HAP-1 (cell line): Measurements from ENCODE around the gene DZIP1.
"Not testable (repeated sequence)": the region's sequence is repeated elsewhere in the genome, so short reads cannot be mapped to it uniquely, and the experiment has no call there.

Experiments
- DNase-seq, 2 experiments: peaks; one replicate each; pipeline ENCODE4 v3.0.0-alpha.2; 2016 to 2020; ENCODE audit warnings: low spot score in 2 of 2
- H3K27me3 ChIP-seq: fragments of 250-450 bp; sonication (Bioruptor Pico); 2 replicates; pipeline ENCODE4 v1.5.1; 2020; ENCODE audit warnings: low read depth, mild to moderate bottlenecking, moderate library complexity
- H3K36me3 ChIP-seq: fragments of 250-450 bp; sonication (Bioruptor Pico); replicated peaks from 2 replicates; pipeline ENCODE4 v1.5.1; 2020; ENCODE audit warnings: mild to moderate bottlenecking
- H3K4me1 ChIP-seq: fragments of 250-450 bp; sonication (Bioruptor Pico); 2 replicates; pipeline ENCODE4 v1.5.1; 2020; ENCODE audit warnings: mild to moderate bottlenecking
- H3K4me3 ChIP-seq: fragments of 250-450 bp; sonication (Bioruptor Pico); 2 replicates; pipeline ENCODE4 v1.5.1; 2020; ENCODE audit warnings: mild to moderate bottlenecking, moderate library complexity
- H3K9me3 ChIP-seq: fragments of 250-450 bp; sonication (Bioruptor Pico); 2 replicates; pipeline ENCODE4 v1.5.1; 2020; ENCODE audit warnings: mild to moderate bottlenecking, moderate library complexity
- in situ Hi-C: fragments of 300-500 bp; cut with MboI; formaldehyde crosslinking; loops from 3 replicates; pipeline ENCODE4 v1.14.3; 2020; ENCODE audit warnings: low sequenced_read_pairs, inconsistent platforms, mixed read lengths

DZIP1 gene, protein sequence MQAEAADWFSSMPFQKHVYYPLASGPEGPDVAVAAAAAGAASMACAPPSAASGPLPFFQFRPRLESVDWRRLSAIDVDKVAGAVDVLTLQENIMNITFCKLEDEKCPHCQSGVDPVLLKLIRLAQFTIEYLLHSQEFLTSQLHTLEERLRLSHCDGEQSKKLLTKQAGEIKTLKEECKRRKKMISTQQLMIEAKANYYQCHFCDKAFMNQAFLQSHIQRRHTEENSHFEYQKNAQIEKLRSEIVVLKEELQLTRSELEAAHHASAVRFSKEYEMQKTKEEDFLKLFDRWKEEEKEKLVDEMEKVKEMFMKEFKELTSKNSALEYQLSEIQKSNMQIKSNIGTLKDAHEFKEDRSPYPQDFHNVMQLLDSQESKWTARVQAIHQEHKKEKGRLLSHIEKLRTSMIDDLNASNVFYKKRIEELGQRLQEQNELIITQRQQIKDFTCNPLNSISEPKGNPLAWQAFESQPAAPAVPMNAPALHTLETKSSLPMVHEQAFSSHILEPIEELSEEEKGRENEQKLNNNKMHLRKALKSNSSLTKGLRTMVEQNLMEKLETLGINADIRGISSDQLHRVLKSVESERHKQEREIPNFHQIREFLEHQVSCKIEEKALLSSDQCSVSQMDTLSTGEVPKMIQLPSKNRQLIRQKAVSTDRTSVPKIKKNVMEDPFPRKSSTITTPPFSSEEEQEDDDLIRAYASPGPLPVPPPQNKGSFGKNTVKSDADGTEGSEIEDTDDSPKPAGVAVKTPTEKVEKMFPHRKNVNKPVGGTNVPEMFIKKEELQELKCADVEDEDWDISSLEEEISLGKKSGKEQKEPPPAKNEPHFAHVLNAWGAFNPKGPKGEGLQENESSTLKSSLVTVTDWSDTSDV

DNA sequence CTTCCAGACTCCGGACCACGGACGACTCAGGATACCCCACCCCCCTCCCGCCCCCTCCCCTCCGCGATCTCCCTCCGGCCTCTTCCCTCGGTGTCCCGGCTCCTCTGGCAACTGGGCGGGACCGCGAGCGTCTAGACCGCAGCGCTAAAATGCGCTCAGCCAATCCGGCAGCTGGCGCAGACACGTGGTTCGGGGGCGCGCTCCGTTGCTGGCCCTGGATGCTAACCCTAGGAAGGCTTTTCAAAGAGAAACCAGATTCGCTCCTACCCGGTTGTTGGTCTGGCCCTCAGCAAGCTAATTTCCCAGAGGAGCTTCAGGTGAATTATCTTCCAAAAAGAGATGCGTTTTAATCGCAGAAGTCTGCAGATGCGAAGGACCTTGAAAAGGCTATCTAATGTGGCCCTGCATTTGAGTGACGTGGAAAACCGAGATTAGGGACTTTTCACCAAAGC, at the start of gene DZIP1:
Gene DZIP1 (minus strand): TSS at position 106 of the 452 bp plus-strand sequence. CDS start 2,677 bp downstream, outside the sequence.
- in situ Hi-C loops: no loop called here
- peaks cover 11% of the 10 kb centered on the region for H3K36me3 ChIP-seq
- peak; percentile 80 to 93 for DNase-seq
- H3K9me3 ChIP-seq: no peaks in the 10 kb centered on the region
- peaks cover 5% of the 10 kb centered on the region; the same call in 1 of the 2 replicates for H3K4me1 ChIP-seq
- H3K4me3 ChIP-seq: peak within 1 kb of the TSS; percentile 59
- H3K27me3 ChIP-seq: no peaks in the 10 kb centered on the region

DNA sequence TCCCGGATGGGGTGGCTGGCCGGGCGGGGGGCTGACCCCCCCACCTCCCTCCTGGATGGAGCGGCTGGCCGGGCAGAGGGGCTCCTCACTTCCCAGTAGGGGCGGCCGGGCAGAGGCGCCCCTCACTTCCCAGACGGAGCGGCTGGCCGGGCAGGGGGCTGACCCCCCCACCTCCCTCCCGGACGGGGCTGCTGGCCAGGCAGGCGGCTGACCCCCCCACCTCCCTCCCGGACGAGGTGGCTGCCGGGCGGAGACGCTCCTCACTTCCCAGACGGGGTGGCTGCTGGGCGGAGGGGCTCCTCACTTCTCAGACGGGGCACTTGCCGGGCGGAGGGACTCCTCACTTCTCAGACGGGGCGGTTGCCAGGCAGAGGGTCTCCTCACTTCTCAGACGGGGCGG, 46.5 kb upstream of the DZIP1 start:
- H3K36me3 ChIP-seq, H3K4me3 ChIP-seq, in situ Hi-C loops, DNase-seq, H3K4me1 ChIP-seq, H3K27me3 ChIP-seq: not testable (repeated sequence)
- peaks cover 10% of the 10 kb centered on the region for H3K9me3 ChIP-seq

DNA sequence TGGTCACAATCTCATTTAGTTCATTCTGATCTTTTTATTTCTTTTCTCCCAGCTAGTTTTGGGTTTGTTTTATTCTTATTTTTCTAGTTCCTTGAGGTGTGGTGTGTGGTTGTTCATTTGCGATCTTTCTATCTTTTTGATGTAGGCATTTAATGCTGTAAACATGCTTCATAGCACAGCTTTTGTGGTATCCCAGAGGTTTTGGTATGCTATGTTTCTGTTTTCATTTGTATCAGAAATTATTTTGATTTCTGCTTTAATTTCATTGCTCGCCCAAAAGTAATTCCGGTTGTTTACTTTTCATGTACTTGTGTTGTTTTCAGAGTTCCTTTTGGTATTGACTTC, 45.0 kb upstream of the DZIP1 start:
- Histone ChIP-seq H3K4me1 (peaks cover 7% of the 10 kb centered on the region), H3K36me3 (no peaks in the 10 kb centered on the region), H3K27me3 (no peaks in the 10 kb centered on the region), H3K9me3 (peaks cover 10% of the 10 kb centered on the region), H3K4me3 (no peak overlapping the region)
- in situ Hi-C loops: no loop called here
- DNase-seq: no peak

DNA sequence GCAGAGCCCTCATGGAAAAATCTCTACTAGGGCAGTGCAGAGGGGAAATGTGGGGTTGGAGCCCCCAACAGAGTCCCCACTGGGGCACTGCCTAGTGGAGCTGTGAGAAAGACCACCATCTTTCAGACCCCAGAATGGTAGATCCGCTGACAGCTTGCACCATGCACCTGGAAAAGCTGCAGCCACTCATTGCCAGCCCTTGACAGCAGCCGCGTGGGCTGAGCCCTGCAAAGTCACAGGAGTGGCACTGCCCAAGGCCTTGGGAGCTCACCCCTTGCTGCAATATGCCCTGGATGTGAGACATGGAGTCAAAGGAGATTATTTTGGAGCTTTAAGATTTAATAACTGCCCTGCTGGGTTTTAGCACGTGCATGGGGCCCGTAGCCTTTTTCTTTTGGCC, 40.5 kb upstream of the DZIP1 start:
- DNase-seq, H3K36me3 ChIP-seq, H3K27me3 ChIP-seq, in situ Hi-C loops, H3K4me3 ChIP-seq: not testable (repeated sequence)
- H3K4me1 ChIP-seq: peaks cover 14% of the 10 kb centered on the region
- peaks cover 10% of the 10 kb centered on the region; the same call in 1 of the 2 replicates for H3K9me3 ChIP-seq

GRCh38 chr13:95684418-95684817, 39.9 kb upstream of the DZIP1 start:
- no peaks in the 10 kb centered on the region for H3K27me3 ChIP-seq
- peaks cover 19% of the 10 kb centered on the region for H3K4me1 ChIP-seq
- H3K4me3 ChIP-seq: no peak overlapping the region
- peak; percentile 45 to 70 for DNase-seq
- in situ Hi-C loops: no loop called here
- 0 out of 2 replicates have a peak, but pooled peaks cover 8% of the 10 kb centered on the region for H3K9me3 ChIP-seq
- H3K36me3 ChIP-seq: no peaks in the 10 kb centered on the region

DNA sequence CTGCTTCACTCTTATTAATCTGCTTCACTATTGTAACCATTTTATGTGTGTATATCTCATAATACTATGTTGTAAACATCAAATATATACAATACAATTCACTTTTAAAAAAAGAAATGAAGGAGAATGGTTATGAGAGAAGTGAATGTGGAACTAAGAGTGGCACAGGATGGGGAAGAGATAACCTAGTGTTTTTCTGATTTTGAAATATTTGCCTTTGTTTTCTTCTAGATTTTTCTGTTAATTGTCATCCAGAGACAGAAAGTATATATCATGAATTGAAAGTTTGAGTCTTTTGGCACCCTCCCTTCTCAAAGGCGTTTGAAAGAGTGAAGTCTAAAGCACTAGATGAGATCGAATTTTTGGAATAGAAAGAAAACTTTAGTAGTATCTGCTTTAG, 35.2 kb upstream of the DZIP1 start:
- Histone ChIP-seq H3K36me3 (no peaks in the 10 kb centered on the region), H3K4me1 (peaks cover 23% of the 10 kb centered on the region), H3K4me3 (no peak overlapping the region), H3K9me3 (no peaks in the 10 kb centered on the region), H3K27me3 (no peaks in the 10 kb centered on the region)
- in situ Hi-C loops: no loop called here
- DNase-seq: no peak

DNA sequence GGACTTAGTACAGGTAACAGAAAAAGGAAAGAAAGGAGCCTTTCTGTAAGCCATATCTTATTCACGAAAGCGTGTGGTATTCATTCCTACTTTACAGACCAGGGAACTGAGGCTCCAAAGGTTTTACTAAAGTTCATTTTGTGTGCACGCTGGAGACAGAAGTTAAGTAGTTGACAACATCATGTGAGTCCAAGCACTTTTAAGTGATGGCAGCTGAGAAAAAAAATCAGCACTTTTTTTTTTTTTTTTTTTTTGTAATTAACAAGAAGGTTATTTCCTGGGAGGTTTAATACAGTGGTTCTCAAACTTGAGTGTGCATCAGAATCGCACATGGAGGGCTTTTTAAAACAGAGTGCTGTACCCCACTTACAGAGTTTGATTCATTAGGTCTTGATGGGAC, 34.5 kb upstream of the DZIP1 start:
- DNase-seq: no peak
- Histone ChIP-seq H3K9me3 (no peaks in the 10 kb centered on the region), H3K27me3 (no peaks in the 10 kb centered on the region), H3K36me3 (no peaks in the 10 kb centered on the region), H3K4me3 (peak overlapping the region; percentile 68), H3K4me1 (peaks cover 18% of the 10 kb centered on the region)
- in situ Hi-C loops: no loop called here

GRCh38 chr13:95677564-95678266, 33.2 kb upstream of the DZIP1 start:
- Histone ChIP-seq H3K4me1 (peaks cover 21% of the 10 kb centered on the region), H3K36me3 (no peaks in the 10 kb centered on the region), H3K4me3 (peak overlapping the region; percentile 68), H3K27me3 (no peaks in the 10 kb centered on the region), H3K9me3 (no peaks in the 10 kb centered on the region)
- in situ Hi-C loops: no loop called here
- DNase-seq: peak; percentile 13 to 39

DNA sequence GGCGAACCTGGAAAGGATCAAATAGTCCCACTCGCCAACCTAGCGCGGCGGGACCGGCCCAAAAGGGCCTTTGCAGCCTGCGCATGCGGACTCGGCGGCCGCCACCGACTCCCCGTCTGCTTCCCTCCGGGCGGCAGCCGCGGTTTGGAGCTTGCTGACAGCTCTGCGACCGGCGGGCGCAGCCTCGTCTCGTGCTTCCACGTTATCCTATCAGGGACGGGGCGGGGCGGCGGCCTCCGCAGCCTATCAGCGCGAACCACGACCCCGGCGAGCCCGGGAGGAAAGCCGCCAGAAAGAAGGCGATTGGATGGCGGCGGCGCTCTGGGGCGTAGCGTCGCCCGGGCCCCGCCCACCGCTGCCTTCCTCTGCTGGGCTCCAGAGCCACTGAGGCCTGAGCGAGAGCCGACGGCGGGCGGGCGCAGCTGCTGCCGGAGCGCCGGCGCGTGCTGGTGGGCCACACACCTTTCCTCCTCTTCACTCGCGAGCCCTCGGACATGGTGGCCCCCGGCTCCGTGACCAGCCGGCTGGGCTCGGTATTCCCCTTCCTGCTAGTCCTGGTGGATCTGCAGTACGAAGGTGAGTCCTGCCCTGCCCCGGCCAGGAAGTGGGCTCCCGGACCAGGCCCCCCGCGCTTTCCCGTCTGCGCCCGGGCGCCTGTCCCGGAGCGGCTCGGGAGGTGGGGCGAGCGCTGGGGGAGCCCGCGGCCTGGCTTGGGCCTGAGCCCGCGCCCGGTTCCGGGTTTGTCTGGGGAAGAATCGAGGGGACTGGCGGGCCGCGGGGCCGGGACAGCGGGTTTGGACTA, 32.5 kb upstream of the DZIP1 start, which contains the start of gene DNAJC3:
Gene DNAJC3 (plus strand): TSS at position 378 of the 802 bp plus-strand sequence. CDS start 117 bp downstream, at position 495.
- DNase-seq: peak; percentile 94 to 99
- in situ Hi-C loops: no loop called here
- H3K4me1 ChIP-seq: peaks cover 21% of the 10 kb centered on the region
- H3K36me3 ChIP-seq: no peaks in the 10 kb centered on the region
- H3K9me3 ChIP-seq: no peaks in the 10 kb centered on the region
- no peaks in the 10 kb centered on the region for H3K27me3 ChIP-seq
- H3K4me3 ChIP-seq: peak within 1 kb of the TSS; percentile 68

DNA sequence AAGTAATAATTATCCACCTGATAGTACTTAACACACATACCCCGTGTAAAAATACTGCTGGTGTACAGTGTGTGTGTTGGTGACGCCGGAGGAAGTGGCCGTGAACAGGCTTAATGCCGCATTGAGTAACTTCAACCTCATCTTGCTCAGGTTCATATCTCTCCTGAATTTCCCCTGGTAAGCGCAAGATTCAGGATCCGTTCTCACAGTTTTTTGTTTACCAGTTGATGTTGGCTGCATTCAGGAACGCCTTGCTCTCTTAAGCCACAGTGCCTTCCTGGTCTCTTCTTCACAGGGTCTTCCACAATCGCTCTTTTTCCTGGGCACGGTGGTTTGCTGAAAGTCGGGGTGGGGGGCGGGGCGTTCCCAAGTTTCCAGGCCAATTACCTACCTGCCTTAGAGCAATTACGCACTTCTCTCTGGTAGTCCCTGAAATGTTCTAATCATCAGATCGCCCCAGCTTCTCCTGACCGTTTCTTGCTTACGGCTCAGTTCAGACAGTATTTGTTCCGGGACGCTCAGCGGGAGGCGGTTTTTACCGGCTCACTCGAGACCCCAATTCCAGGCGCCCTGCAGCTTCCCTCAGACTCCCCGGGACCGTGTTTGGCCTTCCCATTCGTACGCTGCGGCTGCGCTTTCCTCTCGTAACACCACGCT, 31.7 kb upstream of the DZIP1 start:
- Histone ChIP-seq H3K9me3 (no peaks in the 10 kb centered on the region), H3K4me3 (peak overlapping the region; percentile 68), H3K36me3 (no peaks in the 10 kb centered on the region), H3K27me3 (no peaks in the 10 kb centered on the region), H3K4me1 (peaks cover 21% of the 10 kb centered on the region)
- in situ Hi-C loops: no loop called here
- peak in 1 of 2 experiments; percentile 33 for DNase-seq

DNA sequence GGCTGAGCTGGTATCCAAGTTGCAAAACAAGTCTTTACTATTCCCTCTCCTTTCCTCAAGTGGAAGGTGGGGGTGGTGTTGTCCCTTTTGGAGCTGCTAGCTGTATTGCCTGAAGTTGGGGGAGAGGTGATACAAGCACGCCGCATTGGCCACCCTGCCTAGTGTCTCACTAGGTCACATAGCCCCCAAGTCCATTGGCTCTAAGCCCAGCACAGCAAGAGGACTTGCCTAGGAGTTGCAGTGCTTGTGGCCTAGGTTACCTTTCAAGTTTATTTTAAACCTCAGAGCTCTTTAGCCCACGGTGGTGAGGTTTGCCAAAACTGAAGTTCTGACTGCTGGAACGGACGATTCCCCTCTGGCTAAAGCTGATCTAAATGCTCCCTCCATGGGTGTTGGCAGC, 27.1 kb upstream of the DZIP1 start:
- peaks cover 13% of the 10 kb centered on the region for H3K9me3 ChIP-seq
- H3K27me3 ChIP-seq: no peaks in the 10 kb centered on the region
- no peak for DNase-seq
- in situ Hi-C loops: no loop called here
- H3K36me3 ChIP-seq: no peaks in the 10 kb centered on the region
- H3K4me3 ChIP-seq: no peak overlapping the region
- H3K4me1 ChIP-seq: peaks cover 6% of the 10 kb centered on the region

GRCh38 chr13:95667235-95667634, 22.7 kb upstream of the DZIP1 start:
- H3K4me1 ChIP-seq, H3K4me3 ChIP-seq, in situ Hi-C loops, DNase-seq, H3K27me3 ChIP-seq, H3K36me3 ChIP-seq: not testable (repeated sequence)
- peaks cover 13% of the 10 kb centered on the region for H3K9me3 ChIP-seq
